ENCODE measurements around the gene GADD45B. TPM values are rescaled to one million over a fixed set of nuclear protein-coding genes. Genes with fewer than 3 reads are reported as not detected.

GADD45B gene
- total and polyA plus RNA-seq, 10 of the 15 experiments (the other 5 are each of a cell fraction or from before 2014, with no cell fraction given): 2.4 to 180 (median 91.1) TPM

DNA sequence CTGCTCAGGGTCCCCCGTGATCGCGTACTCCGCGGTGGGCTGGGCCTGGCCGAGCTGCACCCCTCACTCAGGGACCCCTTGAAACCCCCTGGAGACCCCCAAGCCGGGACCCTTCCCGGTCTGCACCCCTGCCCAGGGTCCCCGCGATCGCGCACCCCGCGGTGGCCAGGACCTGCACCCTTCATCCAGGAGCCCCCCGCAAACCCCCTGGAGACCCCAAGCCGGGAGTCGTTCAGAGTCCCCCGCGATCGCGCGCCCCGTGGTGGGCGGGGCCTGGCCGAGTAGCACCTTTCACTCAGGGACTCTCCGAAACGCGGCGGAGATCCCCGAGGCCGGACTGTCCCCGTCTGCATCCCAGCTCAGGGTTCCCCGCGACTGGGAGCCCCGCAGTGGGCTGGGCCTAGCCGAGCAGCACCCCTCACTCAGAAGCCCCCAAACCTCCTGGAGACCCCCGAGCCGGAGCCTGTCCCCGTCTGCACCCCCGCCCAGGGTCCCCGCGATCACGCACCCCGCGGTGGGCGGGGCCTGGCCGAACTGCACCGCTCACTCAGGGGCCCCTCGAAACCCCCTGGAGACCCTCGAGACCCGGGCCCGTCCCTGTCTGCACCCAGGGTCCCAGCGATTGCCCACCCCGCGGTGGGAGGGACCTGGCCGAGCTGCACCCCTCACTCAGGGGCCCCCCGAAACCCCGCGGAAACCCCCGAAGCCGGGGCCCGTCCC is 19.9 kb upstream of the GADD45B start:
- Histone ChIP-seq H2AFZ (ENCODE audit: control insufficient read depth, low read depth, low read length) (peak overlapping the region; percentile 55), H4K20me1 (ENCODE audit: control insufficient read depth, insufficient read depth) (peaks cover 11% of the 10 kb centered on the region), H3K27me3 (replicated peaks in 1 of 2; ENCODE audit: control insufficient read depth in 2 of 2, insufficient read depth in 2 of 2, low read length in 1 of 2) (no peaks in the 10 kb centered on the region), H3K4me2 (ENCODE audit: control insufficient read depth, insufficient read depth) (peak overlapping the region; percentile 93), H3K4me1 (ENCODE audit: control insufficient read depth, insufficient read depth, low read length) (peaks cover 19% of the 10 kb centered on the region), H3K36me3 (ENCODE audit: control insufficient read depth in 2 of 2, insufficient read depth in 2 of 2, low read length in 1 of 2) (peaks cover 7 to 10% of the 10 kb centered on the region in 2 experiments; a peak in 3 of 4 replicates), H3K9me3 (replicated peaks; ENCODE audit: control insufficient read depth, insufficient read depth, low read length) (no peaks in the 10 kb centered on the region), H3K27ac (ENCODE audit: control insufficient read depth, insufficient read depth) (peak overlapping the region; percentile 90), H3K4me3 (peak overlapping the region; percentile 99), H3K9ac (ENCODE audit: control insufficient read depth, insufficient read depth, low read length) (peak overlapping the region; percentile 94), H3K79me2 (ENCODE audit: control insufficient read depth, insufficient read depth, low read length) (peaks cover 62% of the 10 kb centered on the region)
- FAIRE-seq (no peak), DNase-seq (ENCODE audit: low read depth, low spot score) (no peak), ATAC-seq (peak; percentile 80)
- SMC1A ChIA-PET (ENCODE audit: uncharacterized antibody, unreplicated experiment): no interaction called here
- RAD21 ChIA-PET (ENCODE audit: unreplicated experiment): interaction anchor here (0.5 to 1.5 kb wide), 9 partner anchors 20 to 580 kb away, joined by 3 to 5 read pairs (median 3); partner anchors contain the start of gene GADD45B
- WGBS (ENCODE audit: insufficient coverage, insufficient replicate concordance, low lambda C conversion rate, missing lambda C conversion rate): under 1% methylated on average over 48 of the region's 62 CpGs
- intact Hi-C loops (cut with micrococcal nuclease; ENCODE audit: unreplicated experiment): loop anchor here (1.0 kb wide), 1 partner anchor 29 kb away; the partner anchor contains the start of gene TIMM13
- BruUV-seq (replicated peaks): no TSS peak
- POLR2A ChIA-PET: interaction anchor here (0.5 to 1.7 kb wide), 16 partner anchors 12 to 198 kb away, joined by 3 to 11 read pairs (median 4); partner anchors contain the start of genes GADD45B and TIMM13
- in situ Hi-C loops (cut with MboI): no loop called here
- CTCF ChIA-PET: interaction anchor here (1.1 to 1.7 kb wide), 2 partner anchors 180 to 220 kb away, joined by 4 to 6 read pairs; partner anchors contain the start of gene PLEKHJ1
- TF ChIP-seq NFYB (IDR thresholded peaks at IDR 0.05; ENCODE audit: insufficient read depth, low read depth, low read length) (no peak), TBL1XR1 (IDR thresholded peaks at IDR 0.05; ENCODE audit: low read depth, low read length) (peak; percentile 46; the same call in 1 of the 2 replicates), MEF2B (IDR thresholded peaks at IDR 0.05; ENCODE audit: partially characterized antibody, poor library complexity, severe bottlenecking) (peak; percentile 46), POLR2AphosphoS5 (IDR thresholded peaks at IDR 0.05; ENCODE audit: low read length) (0 out of 2 replicates have a peak, but pooled peaks have one; percentile 47), CREB1 (IDR thresholded peaks at IDR 0.05; ENCODE audit: low read depth) (no peak), POLR2A (IDR thresholded peaks at IDR 0.05; ENCODE audit: low read depth, low read length) (peak; percentile 26; the same call in 1 of the 2 replicates), SIN3A (IDR thresholded peaks at IDR 0.05; ENCODE audit: low read depth, low read length) (peak; percentile 43; the same call in 1 of the 2 replicates), NRF1 (conservative IDR thresholded peaks at IDR 0.05; ENCODE audit: low read depth, low read length) (no peak), CHD4 (IDR thresholded peaks at IDR 0.05) (no peak), LARP7 (IDR thresholded peaks at IDR 0.05) (0 out of 2 replicates have a peak, but pooled peaks have one; percentile 35), EZH2 (IDR thresholded peaks at IDR 0.05; ENCODE audit: borderline replicate concordance, control insufficient read depth, low read depth, low read length) (no peak), BCL11A (IDR thresholded peaks at IDR 0.05; ENCODE audit: low read depth, low read length) (no peak)
- TF ChIP-seq, protein P1, sequence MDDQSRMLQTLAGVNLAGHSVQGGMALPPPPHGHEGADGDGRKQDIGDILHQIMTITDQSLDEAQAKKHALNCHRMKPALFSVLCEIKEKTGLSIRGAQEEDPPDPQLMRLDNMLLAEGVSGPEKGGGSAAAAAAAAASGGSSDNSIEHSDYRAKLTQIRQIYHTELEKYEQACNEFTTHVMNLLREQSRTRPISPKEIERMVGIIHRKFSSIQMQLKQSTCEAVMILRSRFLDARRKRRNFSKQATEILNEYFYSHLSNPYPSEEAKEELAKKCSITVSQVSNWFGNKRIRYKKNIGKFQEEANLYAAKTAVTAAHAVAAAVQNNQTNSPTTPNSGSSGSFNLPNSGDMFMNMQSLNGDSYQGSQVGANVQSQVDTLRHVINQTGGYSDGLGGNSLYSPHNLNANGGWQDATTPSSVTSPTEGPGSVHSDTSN (IDR thresholded peaks at IDR 0.05; ENCODE audit: insufficient replicate concordance, low read depth, low read length): peak; percentile 64
- TF ChIP-seq, protein P2, sequence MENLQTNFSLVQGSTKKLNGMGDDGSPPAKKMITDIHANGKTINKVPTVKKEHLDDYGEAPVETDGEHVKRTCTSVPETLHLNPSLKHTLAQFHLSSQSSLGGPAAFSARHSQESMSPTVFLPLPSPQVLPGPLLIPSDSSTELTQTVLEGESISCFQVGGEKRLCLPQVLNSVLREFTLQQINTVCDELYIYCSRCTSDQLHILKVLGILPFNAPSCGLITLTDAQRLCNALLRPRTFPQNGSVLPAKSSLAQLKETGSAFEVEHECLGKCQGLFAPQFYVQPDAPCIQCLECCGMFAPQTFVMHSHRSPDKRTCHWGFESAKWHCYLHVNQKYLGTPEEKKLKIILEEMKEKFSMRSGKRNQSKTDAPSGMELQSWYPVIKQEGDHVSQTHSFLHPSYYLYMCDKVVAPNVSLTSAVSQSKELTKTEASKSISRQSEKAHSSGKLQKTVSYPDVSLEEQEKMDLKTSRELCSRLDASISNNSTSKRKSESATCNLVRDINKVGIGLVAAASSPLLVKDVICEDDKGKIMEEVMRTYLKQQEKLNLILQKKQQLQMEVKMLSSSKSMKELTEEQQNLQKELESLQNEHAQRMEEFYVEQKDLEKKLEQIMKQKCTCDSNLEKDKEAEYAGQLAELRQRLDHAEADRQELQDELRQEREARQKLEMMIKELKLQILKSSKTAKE (IDR thresholded peaks at IDR 0.05; ENCODE audit: low read depth, poor library complexity, severe bottlenecking): no peak
- TF ChIP-seq, protein P3, sequence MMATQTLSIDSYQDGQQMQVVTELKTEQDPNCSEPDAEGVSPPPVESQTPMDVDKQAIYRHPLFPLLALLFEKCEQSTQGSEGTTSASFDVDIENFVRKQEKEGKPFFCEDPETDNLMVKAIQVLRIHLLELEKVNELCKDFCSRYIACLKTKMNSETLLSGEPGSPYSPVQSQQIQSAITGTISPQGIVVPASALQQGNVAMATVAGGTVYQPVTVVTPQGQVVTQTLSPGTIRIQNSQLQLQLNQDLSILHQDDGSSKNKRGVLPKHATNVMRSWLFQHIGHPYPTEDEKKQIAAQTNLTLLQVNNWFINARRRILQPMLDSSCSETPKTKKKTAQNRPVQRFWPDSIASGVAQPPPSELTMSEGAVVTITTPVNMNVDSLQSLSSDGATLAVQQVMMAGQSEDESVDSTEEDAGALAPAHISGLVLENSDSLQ (IDR thresholded peaks at IDR 0.05): peak; percentile 88
- TF ChIP-seq, protein P4, sequence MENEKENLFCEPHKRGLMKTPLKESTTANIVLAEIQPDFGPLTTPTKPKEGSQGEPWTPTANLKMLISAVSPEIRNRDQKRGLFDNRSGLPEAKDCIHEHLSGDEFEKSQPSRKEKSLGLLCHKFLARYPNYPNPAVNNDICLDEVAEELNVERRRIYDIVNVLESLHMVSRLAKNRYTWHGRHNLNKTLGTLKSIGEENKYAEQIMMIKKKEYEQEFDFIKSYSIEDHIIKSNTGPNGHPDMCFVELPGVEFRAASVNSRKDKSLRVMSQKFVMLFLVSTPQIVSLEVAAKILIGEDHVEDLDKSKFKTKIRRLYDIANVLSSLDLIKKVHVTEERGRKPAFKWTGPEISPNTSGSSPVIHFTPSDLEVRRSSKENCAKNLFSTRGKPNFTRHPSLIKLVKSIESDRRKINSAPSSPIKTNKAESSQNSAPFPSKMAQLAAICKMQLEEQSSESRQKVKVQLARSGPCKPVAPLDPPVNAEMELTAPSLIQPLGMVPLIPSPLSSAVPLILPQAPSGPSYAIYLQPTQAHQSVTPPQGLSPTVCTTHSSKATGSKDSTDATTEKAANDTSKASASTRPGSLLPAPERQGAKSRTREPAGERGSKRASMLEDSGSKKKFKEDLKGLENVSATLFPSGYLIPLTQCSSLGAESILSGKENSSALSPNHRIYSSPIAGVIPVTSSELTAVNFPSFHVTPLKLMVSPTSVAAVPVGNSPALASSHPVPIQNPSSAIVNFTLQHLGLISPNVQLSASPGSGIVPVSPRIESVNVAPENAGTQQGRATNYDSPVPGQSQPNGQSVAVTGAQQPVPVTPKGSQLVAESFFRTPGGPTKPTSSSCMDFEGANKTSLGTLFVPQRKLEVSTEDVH (IDR thresholded peaks at IDR 0.05; ENCODE audit: low read depth, partially characterized antibody): no peak
